PC-3 (cell line): ENCODE measurements around the gene NPR3.

ENCODE experiments used
- CTCF ChIP-seq: fragments of 300-600 bp; sonication (generic); conservative IDR thresholded peaks from 2 replicates; pipeline ENCODE4 v1.5.1; 2017; ENCODE audit warnings: antibody characterized with exemption, low read depth, mild to moderate bottlenecking, low read length
- EZH2 ChIP-seq: fragments of 300-600 bp; sonication (generic); IDR thresholded peaks from one replicate; pipeline ENCODE4 v1.6.1; 2017; ENCODE audit warnings: antibody characterized with exemption, mild to moderate bottlenecking, low read length; ENCODE audit not compliant: unreplicated experiment
- EZH2phosphoT487 ChIP-seq: fragments of 300-600 bp; sonication (generic); IDR thresholded peaks from 2 replicates; pipeline ENCODE4 v1.6.1; 2018; ENCODE audit warnings: mild to moderate bottlenecking, antibody characterized with exemption, low read length, borderline replicate concordance

GRCh38 chr5:32777222-32777621 is 66.1 kb downstream of the NPR3 start:
- no peak for TF ChIP-seq CTCF
- no peak for TF ChIP-seq EZH2
- no peak for TF ChIP-seq EZH2phosphoT487
